ENCODE results near the gene R3HCC1L.

The R3HCC1L gene

GRCh38 chr10:98292971-98293370 lies 158.5 kb downstream of the R3HCC1L start:
- no peak for ATAC-seq
- TF ChIP-seq TOX (CRISPR knock-in tag; IDR thresholded peaks at IDR 0.05; ENCODE audit: borderline replicate concordance) = no peak
- no peak for TF ChIP-seq PATZ1 (CRISPR knock-in tag; IDR thresholded peaks at IDR 0.05; ENCODE audit: borderline replicate concordance)
- TF ChIP-seq GLIS3 (CRISPR knock-in tag; IDR thresholded peaks at IDR 0.05) = no peak
- TF ChIP-seq ARNTL (CRISPR knock-in tag; IDR thresholded peaks at IDR 0.05; ENCODE audit: borderline replicate concordance, low read depth) = no peak
- no peak for TF ChIP-seq ZNF70 (CRISPR knock-in tag; IDR thresholded peaks at IDR 0.05)
- no peak for TF ChIP-seq ZFP3 (CRISPR knock-in tag; IDR thresholded peaks at IDR 0.05)
- TF ChIP-seq BACH2 (CRISPR knock-in tag; IDR thresholded peaks at IDR 0.05; ENCODE audit: borderline replicate concordance) = no peak
- TF ChIP-seq PPARA (CRISPR knock-in tag; IDR thresholded peaks at IDR 0.05; ENCODE audit: borderline replicate concordance) = no peak
- no peak for TF ChIP-seq TCF4 (CRISPR knock-in tag; IDR thresholded peaks at IDR 0.05; ENCODE audit: borderline replicate concordance)
- TF ChIP-seq POU6F1 (CRISPR knock-in tag; IDR thresholded peaks at IDR 0.05; ENCODE audit: borderline replicate concordance, low read depth) = no peak
- no peak for TF ChIP-seq OSR1 (CRISPR knock-in tag; IDR thresholded peaks at IDR 0.05)

- TF ChIP-seq ZFP30 (CRISPR knock-in tag; IDR thresholded peaks at IDR 0.05) = no peak
- TF ChIP-seq RARB (CRISPR knock-in tag; IDR thresholded peaks at IDR 0.05) = no peak
- no peak for TF ChIP-seq GLIS3 (CRISPR knock-in tag; IDR thresholded peaks at IDR 0.05)
- TF ChIP-seq CREB5 (CRISPR knock-in tag; IDR thresholded peaks at IDR 0.05; ENCODE audit: low read depth) = no peak
Measured at GRCh38 chr10:98293550-98294269, 159.3 kb downstream of the R3HCC1L start.

GRCh38 chr10:98294270-98294627 lies 159.8 kb downstream of the R3HCC1L start:
- TF ChIP-seq CSDC2 (CRISPR knock-in tag; IDR thresholded peaks at IDR 0.05) = no peak
- TF ChIP-seq ZC3H10 (CRISPR knock-in tag; IDR thresholded peaks at IDR 0.05) = no peak
- no peak for TF ChIP-seq TCF4 (CRISPR knock-in tag; IDR thresholded peaks at IDR 0.05; ENCODE audit: borderline replicate concordance)
- ATAC-seq = no peak

More at GRCh38 chr10:98293550-98294269, 159.3 kb downstream of the R3HCC1L start:
- no peak for ATAC-seq
